EH (cell line): ENCODE results near the gene DENND1A.

Experiments used
- DNase-seq: peaks from one replicate; pipeline ENCODE4 v3.0.0-alpha.2; 2015; ENCODE audit warnings: low read depth

DENND1A gene

DNA sequence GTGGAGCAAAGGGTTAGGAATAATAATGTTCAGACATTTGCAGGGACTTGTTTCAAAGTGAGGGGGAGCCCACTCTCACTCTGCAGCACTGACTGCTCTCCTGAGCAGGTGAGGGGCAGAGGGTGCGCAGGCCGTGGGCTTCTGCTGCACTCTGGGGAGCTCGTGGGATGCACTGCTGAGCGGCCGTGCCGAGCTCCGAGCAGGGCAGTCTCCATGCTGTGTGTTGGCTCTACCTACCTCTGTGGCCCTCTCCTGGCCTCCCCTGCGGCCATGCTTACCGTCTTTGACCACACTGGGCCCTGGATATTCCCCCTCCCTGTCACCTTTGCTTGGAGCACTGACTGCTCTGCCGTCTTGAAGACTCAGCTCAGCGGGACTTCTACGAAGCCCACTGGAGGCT, 540.2 kb downstream of the DENND1A start:
- no peak for DNase-seq

DNA sequence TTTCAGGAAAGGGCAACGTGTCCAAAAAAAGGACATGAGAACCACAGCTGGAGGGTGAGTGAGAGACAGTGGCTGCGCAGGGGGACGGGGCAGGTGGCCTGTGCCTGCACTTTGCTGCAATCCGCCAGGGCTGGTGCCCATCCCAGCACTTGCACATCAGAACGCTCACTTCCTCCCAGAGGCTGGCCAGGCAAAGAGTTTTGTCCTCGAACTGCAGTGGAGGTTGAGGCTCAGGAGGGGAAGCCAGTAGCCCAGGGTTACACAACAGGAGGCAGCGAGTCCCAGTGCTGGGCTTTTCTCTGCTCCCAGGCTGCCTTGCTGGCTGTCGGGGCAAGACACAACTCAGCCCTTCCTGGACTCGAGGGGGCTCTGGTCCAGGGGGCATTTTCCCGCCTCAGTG, 540.9 kb downstream of the DENND1A start:
- DNase-seq = no peak

DNA sequence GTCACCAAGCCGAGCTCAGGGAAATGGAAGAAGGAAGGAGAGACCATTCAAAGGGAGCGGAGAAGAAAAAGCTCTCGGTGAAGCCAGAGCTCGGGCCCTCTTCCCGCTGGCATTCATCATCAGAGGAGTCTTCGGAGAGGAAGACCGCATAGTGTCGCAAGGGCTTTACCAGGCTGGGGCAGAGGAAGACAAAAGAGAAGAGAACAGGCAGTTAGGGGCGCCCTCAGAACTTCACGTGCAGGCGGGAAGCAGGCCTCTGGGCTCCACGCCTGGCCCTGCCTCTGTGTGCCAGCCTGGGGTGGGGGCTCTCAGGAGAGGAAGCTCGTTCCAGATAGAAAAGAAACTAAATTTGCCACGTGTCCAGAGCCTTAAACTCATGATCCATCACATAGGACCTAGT, 542.2 kb downstream of the DENND1A start:
- DNase-seq = no peak

DNA sequence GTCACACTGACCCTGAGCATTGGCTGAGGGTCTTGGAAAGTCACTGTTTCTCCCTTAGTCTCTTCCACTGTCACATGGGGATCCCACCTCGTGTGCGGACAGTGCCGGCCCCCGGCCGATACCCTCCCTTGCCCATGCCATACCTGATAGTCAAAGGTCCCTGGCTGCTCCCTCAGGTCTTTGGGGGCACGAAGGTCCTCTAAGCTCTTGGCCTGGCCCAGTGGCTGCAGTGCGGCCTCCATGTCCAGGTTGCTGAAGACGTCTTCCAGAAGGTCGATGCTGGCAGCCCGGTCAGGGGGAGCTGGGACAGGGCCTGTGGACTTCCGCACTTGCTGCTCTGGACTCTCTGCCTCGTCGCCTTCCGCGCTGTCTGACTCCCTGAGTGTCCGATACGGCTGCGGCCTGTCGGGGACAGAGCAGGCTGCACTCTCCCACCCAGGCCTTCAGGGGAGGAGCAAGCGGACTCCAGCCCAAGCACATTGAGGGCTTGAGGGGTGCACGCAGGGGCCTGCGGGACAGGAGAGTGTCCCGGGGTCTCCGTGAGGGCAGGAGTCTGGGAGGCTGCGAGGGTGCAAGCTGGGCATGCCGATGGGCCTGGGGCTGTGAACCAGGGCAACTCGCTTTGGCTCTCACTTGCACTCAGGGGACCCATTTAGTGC, 546.3 kb downstream of the DENND1A start:
- no peak for DNase-seq

DNA sequence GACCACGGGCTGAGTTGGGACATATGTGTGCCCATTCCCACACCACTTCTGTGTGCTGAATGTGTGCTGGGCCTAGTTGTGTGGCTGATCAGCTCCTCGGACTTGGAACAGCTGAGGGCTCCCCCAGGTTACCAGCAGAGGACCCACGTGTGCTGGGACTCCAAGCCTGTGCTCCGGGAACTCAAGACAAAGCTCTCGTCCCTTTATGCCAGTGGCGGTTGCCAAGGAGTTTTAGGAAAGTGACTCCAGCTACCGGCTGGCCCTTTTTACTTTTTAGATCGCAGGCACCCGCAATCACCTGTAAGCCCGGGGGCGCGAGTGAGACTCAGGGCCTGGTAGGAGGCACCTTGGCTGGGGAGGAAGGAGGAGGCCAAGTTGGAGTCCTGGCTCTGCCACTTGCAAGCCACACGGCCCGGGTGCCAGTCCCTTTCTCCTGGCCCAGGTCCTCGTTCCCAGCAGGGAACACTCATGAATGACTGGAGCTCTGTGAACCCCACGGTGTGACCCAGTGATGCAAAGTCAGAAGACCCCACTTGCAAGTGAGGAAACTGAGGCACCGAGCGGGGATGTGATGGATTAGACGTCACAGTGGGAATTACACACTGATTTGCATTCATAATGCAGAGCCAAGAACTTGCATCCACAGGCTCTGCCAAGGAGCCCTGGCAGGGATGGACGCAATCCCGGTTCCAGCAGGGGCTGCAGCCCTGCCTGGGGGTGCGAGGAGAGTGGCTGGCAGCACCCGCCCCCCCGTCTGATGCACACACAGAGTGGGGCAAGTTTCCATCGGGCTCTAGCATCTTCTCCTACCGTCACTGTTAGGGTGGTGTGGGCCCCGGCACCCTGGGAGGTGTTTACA, 547.0 kb downstream of the DENND1A start:
- no peak for DNase-seq

DNA sequence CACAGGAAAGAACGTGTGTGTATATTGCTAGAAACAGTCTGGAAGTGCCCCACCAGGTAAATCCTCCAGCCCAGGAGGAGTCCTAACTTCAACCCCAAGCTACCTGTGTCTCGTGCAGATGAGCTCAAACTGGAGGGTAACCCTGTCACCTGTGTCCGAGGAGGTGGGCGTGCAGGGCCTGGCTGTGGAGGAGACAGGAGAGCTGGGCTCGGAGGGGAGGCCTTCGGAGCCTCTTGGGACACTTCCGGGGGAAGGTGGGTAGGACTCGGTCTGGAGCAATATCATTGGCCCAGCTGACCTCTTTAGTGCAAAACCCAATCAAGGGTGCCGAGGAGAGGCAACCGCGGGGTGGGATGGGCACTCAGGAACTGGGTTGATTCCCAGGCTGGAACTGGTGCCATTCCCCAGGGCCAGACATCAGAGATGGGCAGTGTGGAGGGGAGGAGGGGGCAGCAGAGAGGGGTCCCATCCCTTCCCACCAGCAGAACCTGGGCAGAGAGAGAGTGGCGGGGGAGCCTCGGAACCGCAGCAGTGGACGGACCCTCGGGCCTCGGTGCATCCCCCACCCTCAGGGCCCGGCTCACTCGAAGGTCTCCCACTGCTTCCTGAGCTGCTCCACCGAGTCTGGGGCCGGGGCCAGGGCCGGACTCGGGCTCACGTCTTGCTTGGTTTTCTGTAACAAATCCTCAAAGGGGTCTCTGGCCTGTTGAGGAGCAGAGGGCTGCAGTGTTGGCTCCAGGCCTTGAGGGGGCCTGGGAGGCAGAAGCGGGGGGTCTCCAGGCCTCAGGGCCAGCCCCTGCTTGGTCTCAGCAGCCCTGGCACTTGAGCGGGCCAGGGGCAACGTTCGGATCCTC, 548.8 kb downstream of the DENND1A start:
- DNase-seq = no peak

DNA sequence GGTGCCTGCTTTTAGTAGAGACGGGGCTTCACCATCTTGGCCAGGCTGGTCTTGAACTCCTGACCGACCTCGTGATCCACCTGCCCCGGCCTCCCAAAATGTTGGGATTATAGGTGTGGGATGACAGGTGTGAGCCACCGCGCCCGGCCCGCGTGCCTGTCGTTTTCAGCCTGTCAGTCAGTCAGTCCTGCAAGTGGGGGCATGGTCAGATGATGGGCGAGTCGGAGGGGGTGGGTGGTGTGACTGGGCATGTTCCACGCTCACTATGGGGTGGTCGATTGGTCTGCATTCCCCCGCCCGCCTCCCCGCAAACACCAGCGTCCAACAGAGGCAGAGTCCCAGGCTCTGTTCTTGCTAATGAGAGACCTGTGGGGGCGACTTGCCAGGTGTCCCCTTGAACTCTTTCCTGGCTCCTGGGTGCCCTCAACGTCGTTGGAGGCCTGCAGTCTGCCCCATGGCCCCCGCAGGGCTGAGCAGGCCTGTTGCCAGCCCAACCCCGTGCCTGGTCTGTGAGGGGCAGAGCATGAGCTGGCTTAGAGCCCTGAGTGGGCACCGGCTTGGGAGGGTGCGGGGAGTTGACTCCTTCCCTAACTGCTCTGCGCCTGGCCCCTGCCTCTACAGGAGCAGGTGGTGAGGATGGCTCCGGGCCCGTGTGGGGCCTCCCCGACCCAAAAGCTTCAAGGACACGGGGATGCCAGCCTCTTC, 550.8 kb downstream of the DENND1A start:
- DNase-seq = no peak

DNA sequence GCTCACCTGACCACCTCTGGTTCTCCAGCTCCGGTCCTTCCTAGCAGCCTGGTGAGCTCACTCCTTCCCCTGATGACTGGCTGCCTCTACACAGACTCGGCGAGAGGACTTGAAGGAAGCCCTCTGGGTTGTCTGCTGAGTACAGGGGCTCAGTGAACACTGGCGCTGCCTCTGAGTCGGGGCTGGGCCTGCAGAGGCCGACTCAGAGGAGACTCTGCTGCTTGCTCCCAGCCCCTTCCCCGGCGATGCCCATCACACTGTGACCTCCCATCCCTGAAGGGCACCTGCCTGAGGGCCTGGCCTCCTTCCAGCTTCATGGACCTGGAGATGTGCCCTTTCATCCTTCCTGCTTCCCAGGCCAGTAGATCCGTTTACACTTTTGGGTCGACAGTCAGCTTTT, 551.9 kb downstream of the DENND1A start:
- DNase-seq = no peak

DNA sequence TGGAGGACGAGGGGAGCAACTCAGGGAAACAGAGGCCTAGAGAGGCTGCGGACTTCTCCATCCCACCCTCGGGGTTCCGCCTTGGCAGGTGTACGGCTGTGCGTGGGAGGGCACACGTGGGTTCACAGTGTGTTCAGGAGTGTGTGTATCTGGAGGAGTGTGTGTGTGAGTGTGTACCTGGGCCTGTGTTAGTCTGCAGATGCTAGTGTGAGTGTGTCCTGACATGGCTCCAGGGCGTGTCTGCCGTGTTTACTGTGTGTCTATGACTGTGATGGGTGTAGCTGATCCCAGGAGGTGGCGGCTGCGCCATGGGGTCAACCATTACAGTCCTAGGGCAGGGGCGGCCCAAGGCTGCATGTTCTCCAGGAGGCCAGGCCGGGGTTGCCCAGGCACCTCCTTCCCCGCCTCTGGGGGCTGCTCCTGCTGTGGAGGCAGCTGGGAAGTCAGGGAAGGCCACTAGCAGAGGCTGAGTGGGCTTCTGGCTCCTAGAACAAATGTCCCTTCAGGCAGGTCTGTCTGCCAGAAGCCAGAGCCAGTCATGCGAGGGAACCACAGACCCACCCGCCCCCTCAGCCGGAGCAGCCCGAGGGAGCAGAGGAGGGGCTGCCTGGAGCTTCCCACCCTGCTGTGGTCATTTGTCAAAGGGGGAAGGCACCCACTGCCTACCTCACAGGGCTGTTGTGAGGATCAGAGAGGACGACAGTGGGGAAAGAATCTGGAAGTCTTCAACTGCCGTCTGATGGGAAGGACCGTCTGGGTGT, 552.5 kb downstream of the DENND1A start:
- no peak for DNase-seq

DNA sequence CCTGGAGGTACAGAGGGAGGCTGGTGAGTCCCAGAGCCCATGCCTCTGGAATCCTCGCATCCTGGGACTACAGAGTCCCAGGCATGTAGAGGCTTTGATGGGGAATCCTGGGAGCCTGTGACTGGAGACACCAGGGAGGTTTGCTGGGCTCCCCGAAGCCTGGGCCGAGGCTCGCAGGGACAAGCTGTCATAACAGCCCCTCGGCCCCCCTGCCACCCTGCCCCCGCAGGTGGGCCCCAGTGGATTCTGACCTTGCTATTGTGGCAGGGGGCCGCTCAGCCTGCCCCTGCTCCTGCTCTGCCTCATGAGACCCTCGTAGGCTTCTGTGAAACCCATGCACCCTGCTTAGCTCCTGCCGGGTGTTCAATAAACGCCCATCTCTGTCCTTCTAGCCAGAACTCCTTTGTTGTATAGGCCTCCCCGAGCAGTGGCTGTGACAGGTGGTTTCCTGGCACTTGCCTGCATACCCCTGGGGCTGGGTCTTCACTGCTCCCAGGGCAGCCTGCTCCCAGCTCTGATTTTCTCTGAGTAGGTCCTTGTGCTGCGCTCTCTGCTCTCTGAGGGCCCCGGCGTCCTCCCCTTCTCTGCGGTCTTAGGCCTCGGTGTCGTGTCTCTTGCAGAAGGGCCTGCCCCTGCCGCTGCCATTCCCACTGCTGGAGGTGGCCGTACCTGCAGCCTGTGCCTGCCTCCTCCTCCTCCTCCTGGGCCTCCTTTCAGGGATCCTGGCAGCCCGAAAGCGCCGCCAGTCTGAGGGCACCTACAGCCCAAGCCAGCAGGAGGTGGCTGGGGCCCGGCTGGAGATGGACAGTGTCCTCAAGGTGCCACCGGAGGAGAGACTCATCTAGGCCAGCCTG, 553.5 kb downstream of the DENND1A start:
- DNase-seq = no peak

DNA sequence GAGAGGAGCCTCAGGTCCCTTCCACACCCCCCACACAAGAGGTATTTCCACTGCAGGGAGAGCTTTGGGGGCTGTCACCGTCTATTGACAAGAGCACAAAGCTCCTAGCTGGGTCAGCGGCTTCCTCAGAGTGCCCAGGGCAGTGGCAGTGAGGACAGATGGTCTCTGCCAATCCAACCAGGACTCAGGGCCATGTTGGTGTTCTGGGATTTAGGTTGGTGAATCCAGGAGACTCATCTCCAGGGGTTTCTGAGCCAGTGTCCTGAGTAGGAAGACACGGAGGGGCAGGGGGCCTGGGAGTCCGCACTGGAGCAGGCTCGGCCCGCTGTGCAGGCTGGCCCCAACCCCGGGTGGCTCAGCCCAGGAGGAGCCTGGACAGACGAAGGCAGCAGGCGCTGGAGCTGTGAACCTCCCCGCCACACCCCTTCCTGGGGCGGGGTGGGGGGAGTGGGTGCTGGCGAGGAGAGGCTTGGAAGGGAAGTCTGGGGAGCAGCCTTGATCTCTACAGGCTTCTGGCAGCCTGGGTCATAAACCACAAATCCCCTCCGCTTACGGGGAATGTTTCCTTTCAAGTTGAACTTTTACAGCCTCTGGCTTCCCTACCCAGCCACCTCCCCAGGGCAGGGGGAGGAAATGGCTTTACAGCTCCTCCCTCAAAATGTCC, 554.3 kb downstream of the DENND1A start:
- peak; percentile 38 for DNase-seq

DNA sequence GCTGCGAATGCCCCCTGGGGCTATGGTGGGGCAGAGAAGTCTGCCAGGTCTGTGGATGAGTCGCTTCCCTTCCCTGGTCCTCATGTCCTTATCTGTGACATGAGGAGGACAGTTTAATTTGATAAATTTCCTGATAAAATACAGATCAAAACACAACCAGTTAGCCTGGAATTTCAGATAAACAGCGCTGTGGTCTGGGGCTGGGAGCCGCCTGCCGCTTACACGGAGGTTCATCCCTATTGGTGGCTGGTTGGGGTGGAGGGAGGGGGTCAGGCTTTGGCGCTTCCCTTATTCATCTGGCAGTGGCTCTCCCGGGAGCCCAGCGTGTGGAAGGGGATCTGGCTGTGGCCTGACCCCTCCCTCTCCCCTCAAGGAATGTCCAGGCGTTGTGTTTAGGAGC, 556.0 kb downstream of the DENND1A start:
- DNase-seq = no peak

DNA sequence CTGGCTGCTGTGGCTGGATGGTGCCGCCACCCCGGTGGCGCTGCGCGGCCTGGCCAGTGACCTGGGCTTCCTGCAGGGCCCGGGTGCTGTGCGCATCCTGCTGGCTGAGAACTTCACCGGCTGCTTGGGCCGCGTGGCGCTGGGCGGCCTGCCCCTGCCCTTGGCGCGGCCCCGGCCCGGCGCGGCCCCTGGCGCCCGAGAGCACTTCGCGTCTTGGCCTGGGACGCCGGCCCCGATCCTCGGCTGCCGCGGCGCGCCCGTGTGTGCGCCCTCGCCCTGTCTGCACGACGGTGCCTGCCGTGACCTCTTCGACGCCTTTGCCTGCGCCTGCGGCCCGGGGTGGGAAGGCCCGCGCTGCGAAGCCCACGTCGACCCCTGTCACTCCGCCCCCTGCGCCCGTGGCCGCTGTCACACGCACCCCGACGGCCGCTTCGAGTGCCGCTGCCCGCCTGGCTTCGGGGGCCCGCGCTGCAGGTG, 556.4 kb downstream of the DENND1A start:
- DNase-seq = no peak

DNA sequence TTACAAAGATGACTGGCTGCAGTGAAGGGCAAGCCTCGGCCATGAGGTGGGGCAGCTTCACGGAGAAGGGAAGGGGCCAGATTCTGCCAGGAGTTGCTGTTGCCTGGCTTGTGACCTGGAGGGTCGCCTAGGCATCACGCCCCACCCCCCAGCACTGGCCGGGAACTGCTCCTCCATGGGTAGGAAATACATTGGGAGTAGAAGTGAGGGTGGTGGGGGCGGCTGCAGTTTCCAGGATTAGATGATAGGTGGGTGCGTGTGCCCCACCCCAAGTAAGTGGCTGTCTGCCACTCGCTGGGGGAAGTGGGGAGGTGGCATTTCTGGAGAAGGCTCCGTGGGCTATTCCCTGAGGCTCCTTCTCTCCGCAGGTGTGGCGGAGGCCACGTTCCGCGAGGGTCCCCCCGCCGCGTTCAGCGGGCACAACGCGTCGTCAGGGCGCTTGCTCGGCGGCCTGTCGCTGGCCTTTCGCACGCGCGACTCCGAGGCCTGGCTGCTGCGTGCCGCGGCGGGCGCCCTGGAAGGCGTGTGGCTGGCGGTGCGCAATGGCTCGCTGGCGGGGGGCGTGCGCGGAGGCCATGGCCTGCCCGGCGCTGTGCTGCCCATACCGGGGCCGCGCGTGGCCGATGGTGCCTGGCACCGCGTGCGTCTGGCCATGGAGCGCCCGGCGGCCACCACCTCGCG, 557.0 kb downstream of the DENND1A start:
- DNase-seq = no peak

DNA sequence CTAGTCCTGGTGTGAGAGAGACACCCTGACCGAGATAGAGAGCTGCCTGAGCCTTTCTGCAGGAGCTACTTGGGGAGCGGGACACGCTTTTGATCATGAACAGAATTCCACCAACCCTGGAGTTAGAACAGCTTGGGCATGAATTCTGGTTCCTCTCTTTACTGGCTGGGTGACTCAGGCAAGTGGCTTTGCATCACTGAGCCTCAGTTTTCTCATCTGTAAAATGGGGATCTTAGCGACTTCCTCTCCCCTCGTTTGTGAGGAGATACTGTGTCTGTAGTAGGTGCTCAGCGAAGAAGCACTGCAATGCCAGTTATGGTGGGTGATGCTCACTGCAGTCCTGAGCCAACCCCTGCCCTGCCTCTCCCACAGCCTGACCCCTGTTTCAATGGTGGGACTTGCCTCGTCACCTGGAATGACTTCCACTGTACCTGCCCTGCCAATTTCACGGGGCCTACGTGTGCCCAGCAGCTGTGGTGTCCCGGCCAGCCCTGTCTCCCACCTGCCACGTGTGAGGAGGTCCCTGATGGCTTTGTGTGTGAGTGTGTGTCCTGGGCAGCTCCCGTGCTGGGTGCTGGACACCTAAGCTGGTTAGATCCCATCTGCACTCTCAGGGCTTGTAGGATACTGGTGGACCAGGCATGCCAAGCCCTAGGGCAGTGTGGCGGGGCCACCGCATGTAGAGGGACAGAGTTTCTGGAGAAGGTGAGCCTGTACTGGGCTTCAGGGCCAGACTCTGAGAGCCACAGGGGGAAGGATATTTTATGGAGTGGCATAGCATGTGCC, 557.9 kb downstream of the DENND1A start:
- DNase-seq = no peak

DNA sequence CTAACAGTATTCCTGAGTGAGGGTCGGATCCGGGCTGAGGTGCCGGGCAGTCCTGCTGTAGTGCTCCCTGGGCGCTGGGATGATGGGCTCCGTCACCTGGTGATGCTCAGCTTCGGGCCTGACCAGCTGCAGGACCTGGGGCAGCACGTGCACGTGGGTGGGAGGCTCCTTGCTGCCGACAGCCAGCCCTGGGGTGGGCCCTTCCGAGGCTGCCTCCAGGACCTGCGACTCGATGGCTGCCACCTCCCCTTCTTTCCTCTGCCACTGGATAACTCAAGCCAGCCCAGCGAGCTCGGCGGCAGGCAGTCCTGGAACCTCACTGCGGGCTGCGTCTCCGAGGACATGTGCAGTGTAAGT, 558.7 kb downstream of the DENND1A start:
- DNase-seq = no peak

DNA sequence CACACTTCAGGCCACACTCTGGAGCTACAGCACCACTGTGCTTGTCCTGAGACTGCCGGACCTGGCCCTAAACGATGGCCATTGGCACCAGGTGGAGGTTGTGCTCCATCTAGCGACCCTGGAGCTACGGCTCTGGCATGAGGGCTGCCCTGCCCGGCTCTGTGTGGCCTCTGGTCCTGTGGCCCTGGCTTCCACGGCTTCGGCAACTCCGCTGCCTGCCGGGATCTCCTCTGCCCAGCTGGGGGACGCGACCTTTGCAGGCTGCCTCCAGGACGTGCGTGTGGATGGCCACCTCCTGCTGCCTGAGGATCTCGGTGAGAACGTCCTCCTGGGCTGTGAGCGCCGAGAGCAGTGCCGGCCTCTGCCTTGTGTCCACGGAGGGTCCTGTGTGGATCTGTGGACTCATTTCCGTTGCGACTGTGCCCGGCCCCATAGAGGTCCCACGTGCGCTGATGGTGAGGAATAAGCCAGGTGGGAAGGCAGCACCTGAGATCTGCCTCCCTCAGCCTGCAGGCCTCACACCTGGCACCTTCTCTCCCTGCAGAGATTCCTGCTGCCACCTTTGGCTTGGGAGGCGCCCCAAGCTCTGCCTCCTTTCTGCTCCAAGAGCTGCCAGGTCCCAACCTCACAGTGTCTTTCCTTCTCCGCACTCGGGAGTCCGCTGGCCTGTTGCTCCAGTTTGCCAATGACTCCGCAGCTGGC, 559.2 kb downstream of the DENND1A start:
- DNase-seq = no peak

DNA sequence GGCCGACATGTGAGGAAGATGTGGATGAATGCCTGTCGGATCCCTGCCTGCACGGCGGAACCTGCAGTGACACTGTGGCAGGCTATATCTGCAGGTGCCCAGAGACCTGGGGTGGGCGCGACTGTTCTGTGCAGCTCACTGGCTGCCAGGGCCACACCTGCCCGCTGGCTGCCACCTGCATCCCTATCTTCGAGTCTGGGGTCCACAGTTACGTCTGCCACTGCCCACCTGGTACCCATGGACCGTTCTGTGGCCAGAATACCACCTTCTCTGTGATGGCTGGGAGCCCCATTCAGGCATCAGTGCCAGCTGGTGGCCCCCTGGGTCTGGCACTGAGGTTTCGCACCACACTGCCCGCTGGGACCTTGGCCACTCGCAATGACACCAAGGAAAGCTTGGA, 559.8 kb downstream of the DENND1A start:
- no peak for DNase-seq
